HG03066 (cell line): Measurements from ENCODE around the gene LRFN2.

Source experiments
- ATAC-seq: cut with Tn5 transposase; IDR thresholded peaks from one replicate; pipeline ENCODE4 v1.9.1; 2021; ENCODE audit warnings: low read depth; ENCODE audit not compliant: unreplicated experiment

The LRFN2 gene

DNA sequence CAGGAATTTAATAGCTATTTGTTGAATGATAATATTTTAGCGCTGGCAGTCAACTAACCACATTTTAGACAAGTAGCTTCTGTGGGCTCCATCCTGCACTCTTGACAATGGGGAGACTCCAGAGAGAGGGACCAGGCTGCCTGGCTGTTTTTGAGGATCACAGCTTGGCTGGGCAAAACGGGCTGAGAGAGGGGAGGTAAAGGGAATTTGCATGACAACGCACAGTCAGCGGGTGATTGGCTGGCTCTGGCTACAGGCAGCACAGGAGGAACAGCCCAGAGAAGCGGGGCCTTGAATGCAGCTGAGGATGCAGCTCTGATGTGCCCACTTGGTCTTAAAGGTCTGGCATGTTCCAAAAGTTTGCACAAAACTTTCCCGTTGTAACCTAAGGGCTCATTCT is 41.2 kb downstream of the LRFN2 start:
- no peak for ATAC-seq

DNA sequence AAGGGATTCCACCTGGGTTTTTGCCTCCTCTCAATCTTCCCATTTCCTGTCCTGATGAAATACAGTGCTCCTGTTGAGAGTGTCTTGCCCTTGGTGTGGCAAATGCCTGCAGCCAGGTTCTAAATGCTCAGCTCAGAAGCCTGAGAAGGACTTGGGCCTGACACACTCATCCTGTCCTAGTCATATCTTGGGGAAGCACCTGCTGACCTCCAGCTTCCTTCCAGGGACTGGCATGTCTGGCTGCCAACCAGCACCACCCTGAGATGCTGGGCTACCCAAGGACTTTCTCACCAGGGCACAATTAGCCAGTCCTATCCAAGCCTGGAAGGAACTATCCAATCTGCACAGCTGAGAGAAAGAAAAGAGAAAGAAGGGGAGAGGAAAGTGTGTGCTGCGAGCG is 43.4 kb downstream of the LRFN2 start:
- ATAC-seq: no peak

GRCh38 chr6:40543146-40543545 is 44.0 kb downstream of the LRFN2 start:
- ATAC-seq: no peak

DNA sequence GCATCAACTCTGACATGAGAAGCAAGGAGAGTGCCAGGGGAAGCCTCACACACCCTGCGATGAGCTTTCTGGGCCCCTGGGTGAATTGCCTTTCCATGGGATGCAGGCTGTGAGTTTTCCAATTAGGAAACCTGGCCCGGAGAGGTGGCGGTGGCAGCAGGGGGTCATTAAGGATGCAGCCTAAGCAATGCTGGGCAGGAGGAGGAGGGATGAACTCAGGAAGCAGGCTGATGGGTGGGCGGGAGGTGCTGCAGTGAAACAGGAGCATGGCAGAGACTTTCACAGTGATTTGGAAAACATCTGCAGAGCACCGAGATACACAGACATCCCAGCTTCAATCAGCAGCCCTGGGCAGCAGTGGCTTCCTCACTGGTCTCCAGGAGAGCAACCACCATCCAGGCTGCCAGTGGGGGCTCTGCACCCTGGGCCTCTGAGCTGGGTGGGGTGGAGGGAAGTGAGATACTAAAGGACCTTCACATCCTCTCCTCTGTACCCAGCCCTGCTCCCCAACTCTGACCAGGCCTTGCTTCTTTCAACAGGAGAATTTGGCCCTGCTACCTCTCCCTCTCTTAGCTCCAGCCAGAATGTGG is 44.9 kb downstream of the LRFN2 start:
- no peak for ATAC-seq

DNA sequence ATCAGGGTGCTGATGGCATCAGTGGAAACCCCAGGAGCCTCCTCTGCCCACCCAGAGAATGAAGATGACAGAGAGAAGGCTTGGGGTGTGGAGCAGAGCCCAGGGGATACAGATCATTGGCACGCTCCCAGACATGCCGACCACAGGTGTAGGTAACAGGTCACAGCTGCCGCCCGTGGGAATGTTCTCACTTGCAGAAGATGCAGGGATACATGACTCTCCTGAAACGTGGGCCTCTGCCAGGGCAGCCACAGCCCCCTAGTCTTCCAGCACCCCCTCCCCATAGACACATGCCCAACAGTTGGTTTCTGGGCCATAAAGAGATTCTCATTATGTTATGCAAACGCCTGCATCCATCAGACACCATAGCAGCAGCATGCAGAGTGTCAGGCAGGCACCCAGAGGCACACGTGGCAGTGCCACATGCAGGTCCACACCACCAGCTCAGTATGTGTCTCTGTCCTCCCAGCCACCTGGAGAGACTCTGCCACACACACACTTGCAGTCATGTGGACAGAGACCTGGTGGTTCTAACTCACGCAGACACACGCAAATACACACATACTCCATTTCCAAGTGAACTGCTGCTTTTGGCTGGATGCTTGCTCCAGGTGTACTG is 45.5 kb downstream of the LRFN2 start:
- no peak for ATAC-seq

- no peak for ATAC-seq
Measured at GRCh38 chr6:40540790-40541189, 46.4 kb downstream of the LRFN2 start.

DNA sequence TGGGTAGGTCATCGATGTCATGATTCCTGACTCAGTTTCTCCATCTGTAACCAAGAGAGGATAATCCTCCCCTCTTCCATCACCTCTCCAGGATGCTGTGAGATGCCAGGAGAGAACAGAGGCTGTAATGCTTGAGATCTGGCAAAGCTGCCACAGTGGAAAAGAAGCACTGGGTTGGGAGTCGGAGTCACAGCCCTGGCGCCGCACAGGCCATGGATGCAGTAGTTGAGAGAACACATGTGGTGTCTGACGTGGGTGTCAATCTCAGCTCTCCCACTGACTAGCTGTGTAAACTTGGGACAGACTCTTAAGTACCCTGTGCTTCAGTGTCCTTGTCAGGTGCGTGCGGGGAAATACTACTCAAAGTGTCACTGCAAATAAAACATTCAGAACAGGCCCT is 47.3 kb downstream of the LRFN2 start:
- ATAC-seq: no peak

- no peak for ATAC-seq
Measured at GRCh38 chr6:40538556-40538955, 48.6 kb downstream of the LRFN2 start.

GRCh38 chr6:40537446-40537845 is 49.7 kb downstream of the LRFN2 start:
- no peak for ATAC-seq

DNA sequence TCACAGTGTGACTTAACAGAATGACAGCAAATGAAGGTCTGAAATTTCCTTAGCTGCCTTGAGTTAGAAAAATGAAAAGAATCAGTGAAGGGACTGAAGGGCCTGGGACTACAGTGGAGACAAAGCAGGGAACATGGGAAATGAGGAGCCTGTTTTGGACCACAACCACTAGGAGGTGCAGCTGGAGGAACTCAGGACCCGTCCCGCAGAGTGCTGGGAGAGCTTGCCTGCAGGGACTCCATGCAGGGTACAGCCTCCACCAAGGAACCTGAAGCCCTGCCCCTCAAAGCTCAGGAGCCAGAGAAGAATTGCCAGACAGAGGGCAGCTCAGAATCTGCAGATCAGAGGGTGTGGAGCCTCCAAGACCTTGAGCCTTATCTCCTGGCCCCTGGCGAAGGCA is 50.7 kb downstream of the LRFN2 start:
- ATAC-seq: no peak

GRCh38 chr6:40535819-40536380 is 51.3 kb downstream of the LRFN2 start:
- no peak for ATAC-seq

DNA sequence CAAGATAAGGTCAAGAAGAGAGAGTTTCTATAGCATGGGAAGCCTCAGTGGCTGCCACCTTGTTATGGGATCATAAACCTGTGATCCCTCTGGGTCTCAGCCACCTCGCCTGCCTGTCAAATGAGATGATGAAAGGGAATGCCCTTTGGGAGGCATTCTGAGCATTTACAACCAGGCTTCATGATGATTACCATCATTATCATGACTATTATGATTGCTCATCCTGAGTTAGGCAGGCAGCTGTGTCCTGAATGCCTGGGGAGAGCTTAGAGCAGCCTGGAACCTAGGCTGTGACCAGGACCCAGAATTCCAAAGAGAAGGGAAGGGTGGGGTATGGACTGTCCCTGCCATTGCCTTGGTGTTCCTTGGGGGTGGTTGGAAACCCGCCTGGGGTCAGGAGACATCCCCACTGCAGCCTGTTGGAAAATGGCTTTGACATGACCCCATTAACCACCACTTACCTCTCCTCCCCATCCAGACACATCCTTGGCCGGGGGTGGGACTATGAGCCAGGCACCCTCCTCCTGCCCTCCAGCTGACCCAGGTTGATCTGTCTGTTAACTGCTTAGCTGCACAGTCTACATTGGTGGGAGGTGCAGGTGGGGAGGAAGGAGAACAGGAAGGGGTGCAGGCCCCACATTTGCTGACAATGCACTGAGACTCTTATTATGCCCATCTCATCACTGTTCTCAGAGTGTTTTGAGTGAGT is 51.9 kb downstream of the LRFN2 start:
- no peak for ATAC-seq

GRCh38 chr6:40532349-40533000 is 54.7 kb downstream of the LRFN2 start:
- ATAC-seq: no peak

DNA sequence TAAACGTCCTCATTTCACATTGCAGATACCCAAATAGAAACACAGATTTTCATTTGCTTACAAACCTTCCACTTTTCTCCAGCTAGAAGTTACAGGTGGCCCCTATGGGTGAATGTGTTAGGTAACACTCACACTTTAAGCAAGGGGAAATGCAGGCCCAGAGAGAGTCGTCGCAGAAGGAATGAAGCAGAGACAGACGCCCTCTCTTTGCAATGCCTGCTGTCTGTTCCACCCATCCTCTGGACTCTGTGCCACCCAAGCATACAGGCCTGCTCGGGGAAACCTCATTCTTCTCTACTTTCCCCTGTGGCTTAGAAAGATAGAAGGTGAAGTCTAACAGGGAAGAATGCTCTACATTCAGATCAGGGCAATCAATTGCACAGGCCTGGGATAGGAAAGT is 57.2 kb downstream of the LRFN2 start:
- no peak for ATAC-seq

DNA sequence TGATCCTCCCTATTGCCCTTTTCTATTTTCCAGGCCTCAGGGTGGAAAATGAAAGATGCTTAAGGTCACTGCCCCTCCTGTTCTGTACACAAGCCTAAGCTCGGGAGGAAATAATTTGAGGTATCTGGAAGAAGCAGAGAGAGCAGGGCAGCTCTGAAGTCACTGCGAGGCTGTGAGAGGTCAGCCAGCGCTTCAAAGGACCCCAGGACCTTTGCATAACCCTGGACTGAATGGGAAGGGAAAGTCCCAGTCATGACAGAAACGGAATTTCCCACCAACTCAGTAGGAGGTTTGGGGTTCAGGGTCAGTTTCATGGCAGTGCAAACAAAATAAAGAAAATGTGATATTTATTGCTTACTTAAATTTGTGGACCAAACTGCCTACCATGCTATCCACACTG is 58.1 kb downstream of the LRFN2 start:
- ATAC-seq: no peak

DNA sequence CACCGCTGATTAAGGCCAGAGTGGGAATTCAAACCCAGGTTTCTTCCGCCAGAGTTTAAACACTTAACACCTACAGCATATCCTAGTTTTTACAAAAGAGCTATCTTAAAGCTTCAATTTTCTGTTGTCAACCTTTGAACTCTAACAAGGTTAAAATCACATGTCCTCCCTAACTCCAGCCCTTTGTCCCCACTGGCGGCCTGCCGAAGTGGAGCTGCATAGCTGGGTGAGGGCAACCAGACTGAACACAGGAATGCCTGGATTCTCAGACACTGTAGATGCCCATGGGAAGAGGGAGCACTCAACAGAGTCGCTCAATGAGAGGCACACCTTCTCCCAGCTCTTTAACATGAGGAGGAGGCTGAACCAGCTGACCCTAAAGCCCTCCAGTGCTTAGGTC is 59.1 kb downstream of the LRFN2 start:
- no peak for ATAC-seq

GRCh38 chr6:40526036-40526435 is 61.1 kb downstream of the LRFN2 start:
- ATAC-seq: no peak

- no peak for ATAC-seq
Measured at GRCh38 chr6:40524797-40525585, 62.2 kb downstream of the LRFN2 start.

DNA sequence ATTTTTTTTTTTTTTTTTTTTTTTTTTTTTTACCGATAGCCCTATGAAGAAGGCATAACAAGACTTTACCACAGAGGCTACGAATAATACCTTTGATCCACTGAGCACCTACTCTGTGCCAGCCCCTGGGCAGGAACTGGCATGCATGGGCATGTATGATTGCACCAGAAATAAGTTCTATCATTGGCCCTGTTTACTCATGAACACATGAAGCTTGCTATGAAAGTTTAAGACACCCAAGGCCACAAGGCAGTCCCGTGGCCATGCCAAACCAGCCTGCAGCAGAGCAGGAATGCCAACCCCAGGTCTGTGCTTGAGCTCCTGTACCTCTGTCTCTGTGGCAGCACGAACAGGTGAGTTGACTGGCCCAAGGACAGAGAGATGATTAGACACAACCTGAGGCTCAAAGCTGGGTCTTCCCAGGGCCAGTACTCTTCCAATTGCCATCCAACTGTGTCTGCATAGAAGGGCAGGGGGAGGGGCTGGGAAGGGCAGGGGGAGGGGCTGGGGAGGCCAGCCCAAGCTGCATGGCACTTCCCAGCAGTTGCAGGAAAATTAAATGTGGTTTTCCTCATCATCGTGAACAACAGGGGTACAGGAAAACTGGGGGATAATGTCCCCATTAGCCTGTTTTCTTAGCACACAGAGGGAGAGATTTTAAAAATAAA is 63.5 kb downstream of the LRFN2 start:
- ATAC-seq: no peak

- ATAC-seq: no peak
Measured at GRCh38 chr6:40521496-40521895, 65.7 kb downstream of the LRFN2 start.
